CD8-positive, alpha-beta memory T cell (primary cell): ENCODE results near the gene LDLRAD4. TPM values are rescaled to one million over a fixed set of nuclear protein-coding genes. Genes with fewer than 3 reads are reported as not detected.
A peak's percentile ranks its signal among the peaks of the same experiment; 100 is the strongest.

ENCODE experiments used
- CTCF ChIA-PET: fragments of 350-600 bp; sonication (Branson Sonifier 250); formaldehyde crosslinking; loops from one replicate; lab custom pipeline; 2021; ENCODE audit warnings: antibody characterized with exemption; lab: Charles Lee
- POLR2A ChIA-PET: fragments of 350-600 bp; sonication (Branson Sonifier 250); formaldehyde crosslinking; loops from one replicate; lab custom pipeline; 2021; ENCODE audit warnings: antibody characterized with exemption; lab: Charles Lee
- DNase-seq, 5 donors: peaks; one replicate each; pipeline versions ENCODE4 v3.0.0 to v3.0.0-alpha.2; 2020 to 2022; ENCODE audit warnings: mixed read lengths in 1 of 5
- H3K27ac ChIP-seq: one replicate; pipeline ENCODE4 v1.7.0; 2013; ENCODE audit warnings: low read depth, mild to moderate bottlenecking, low read length, moderate library complexity
- H3K27me3 ChIP-seq: 2 replicates; pipeline ENCODE4 v1.7.0; 2013; ENCODE audit warnings: low read length, mild to moderate bottlenecking; ENCODE audit not compliant: insufficient read depth, poor library complexity, severe bottlenecking
- H3K36me3 ChIP-seq: 2 replicates; pipeline ENCODE4 v1.7.0; 2013; ENCODE audit warnings: mild to moderate bottlenecking, low read length, moderate library complexity; ENCODE audit not compliant: insufficient read depth
- H3K4me1 ChIP-seq: 2 replicates; pipeline ENCODE4 v1.7.0; 2013; ENCODE audit warnings: mild to moderate bottlenecking, low read length, moderate library complexity; ENCODE audit not compliant: insufficient read depth
- H3K4me3 ChIP-seq: 2 replicates; pipeline ENCODE4 v1.7.0; 2013; ENCODE audit warnings: mild to moderate bottlenecking, low read length
- H3K9me3 ChIP-seq: 2 replicates; pipeline ENCODE4 v1.7.0; 2013; ENCODE audit warnings: mild to moderate bottlenecking, low read length
- H3K27ac Mint-ChIP-seq, 8 donors: one replicate each; pipeline ENCODE4 v1.8.0; 2020 to 2021; ENCODE audit warnings: mixed read lengths in 8 of 8, mild to moderate bottlenecking in 6 of 8, inconsistent platforms in 3 of 8, moderate library complexity in 3 of 8
- H3K27me3 Mint-ChIP-seq, 2 donors: one replicate each; pipeline ENCODE4 v1.8.0; 2020 to 2021; ENCODE audit warnings: mixed read lengths in 2 of 2, mild to moderate bottlenecking in 1 of 2, moderate library complexity in 1 of 2
- H3K36me3 Mint-ChIP-seq, 3 donors: one replicate each; pipeline ENCODE4 v1.8.0; 2020 to 2021; ENCODE audit warnings: mixed read lengths in 3 of 3, inconsistent platforms in 1 of 3, mild to moderate bottlenecking in 1 of 3
- H3K4me1 Mint-ChIP-seq, 3 donors: one replicate each; pipeline ENCODE4 v1.8.0; 2020 to 2021; ENCODE audit warnings: mixed read lengths in 3 of 3, inconsistent platforms in 1 of 3, mild to moderate bottlenecking in 1 of 3
- H3K4me3 Mint-ChIP-seq, 7 donors: one replicate each; pipeline ENCODE4 v1.8.0; 2020 to 2021; ENCODE audit warnings: mixed read lengths in 7 of 7, mild to moderate bottlenecking in 6 of 7, moderate library complexity in 4 of 7, inconsistent platforms in 2 of 7
- H3K9me3 Mint-ChIP-seq, 5 donors: one replicate each; pipeline ENCODE4 v1.8.0; 2020 to 2022; ENCODE audit warnings: mixed read lengths in 5 of 5, mild to moderate bottlenecking in 3 of 5, moderate library complexity in 2 of 5, inconsistent platforms in 1 of 5
- polyA plus RNA-seq: library from polyadenylated mRNA; unstranded; fragments of 300-500 nt; fragmentation: Illumina TruSeq; gene quantifications from one replicate; pipeline ENCODE4 v1.2.3, GENCODE V29; 2021
- total RNA-seq, 2 experiments: library from RNA; stranded (reverse); gene quantifications; one replicate each; pipeline ENCODE4 v1.2.3, GENCODE V29; 2021

The LDLRAD4 gene
- total and polyA plus RNA-seq, 3 experiments from 2014 or later, result 8.1 to 30.4 (median 27.3) TPM

GRCh38 chr18:13531681-13532325 lies 313.2 kb downstream of the LDLRAD4 start:
- H3K4me1 Mint-ChIP-seq, result peaks cover 18 to 29% (median 18%) of the 10 kb centered on the region in 3 donors
- Histone ChIP-seq H3K27ac (no peak overlapping the region), H3K4me1 (no peaks in the 10 kb centered on the region), H3K9me3 (no peaks in the 10 kb centered on the region), H3K4me3 (no peak overlapping the region), H3K36me3 (no peaks in the 10 kb centered on the region), H3K27me3 (no peaks in the 10 kb centered on the region)
- H3K9me3 Mint-ChIP-seq, result no peaks in the 10 kb centered on the region
- POLR2A ChIA-PET, result no interaction called here
- peaks cover 0 to 13% (median 0%) of the 10 kb centered on the region in 3 donors for H3K36me3 Mint-ChIP-seq
- CTCF ChIA-PET, result interaction anchor here (0.8 kb wide), 1 partner anchor 13 kb away, joined by 3 read pairs; no protein-coding TSS in a partner anchor
- peak overlapping the region in 1 of 8 donors; percentile 78 for H3K27ac Mint-ChIP-seq
- H3K4me3 Mint-ChIP-seq, result no peak overlapping the region
- DNase-seq, result no peak
- H3K27me3 Mint-ChIP-seq, result no peaks in the 10 kb centered on the region

GRCh38 chr18:13532406-13533075 lies 314.0 kb downstream of the LDLRAD4 start:
- Mint-ChIP-seq H3K4me1 (peaks cover 16 to 34% (median 18%) of the 10 kb centered on the region in 3 donors), H3K27me3 (no peaks in the 10 kb centered on the region), H3K9me3 (no peaks in the 10 kb centered on the region), H3K4me3 (no peak overlapping the region), H3K36me3 (peaks cover 0 to 7% (median 0%) of the 10 kb centered on the region in 3 donors), H3K27ac (peak overlapping the region in 2 of 8 donors; percentile 54 to 70)
- DNase-seq, result no peak
- Histone ChIP-seq H3K36me3 (no peaks in the 10 kb centered on the region), H3K27ac (no peak overlapping the region), H3K9me3 (no peaks in the 10 kb centered on the region), H3K4me1 (no peaks in the 10 kb centered on the region), H3K4me3 (no peak overlapping the region), H3K27me3 (no peaks in the 10 kb centered on the region)
- CTCF ChIA-PET, result no interaction called here
- POLR2A ChIA-PET, result no interaction called here

DNA sequence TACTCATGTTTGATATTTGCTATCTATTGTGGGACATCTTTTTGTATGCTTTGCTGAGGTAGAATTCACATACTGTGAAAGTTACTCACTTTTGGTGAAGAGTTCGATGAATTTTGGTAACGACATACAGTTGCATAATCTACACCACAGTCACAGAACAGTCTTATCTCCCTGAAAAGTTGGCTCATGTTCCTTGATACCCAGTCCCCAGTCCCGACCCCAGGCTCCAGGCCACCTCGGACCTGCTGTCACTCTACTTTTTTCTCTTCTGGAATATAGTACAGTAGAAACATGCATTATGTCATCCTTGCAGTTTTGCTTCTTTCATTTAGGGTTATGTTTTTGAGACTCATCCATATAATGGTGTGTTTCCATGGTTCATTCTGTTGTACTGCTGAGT lies 316.1 kb downstream of the LDLRAD4 start:
- Mint-ChIP-seq H3K4me1 (peaks cover 28 to 49% (median 30%) of the 10 kb centered on the region in 3 donors), H3K36me3 (no peaks in the 10 kb centered on the region), H3K9me3 (no peaks in the 10 kb centered on the region), H3K27ac (no peak overlapping the region), H3K27me3 (no peaks in the 10 kb centered on the region), H3K4me3 (no peak overlapping the region)
- DNase-seq, result no peak
- peaks cover 10% of the 10 kb centered on the region for H3K4me1 ChIP-seq
- POLR2A ChIA-PET, result no interaction called here
- H3K36me3 ChIP-seq, result no peaks in the 10 kb centered on the region
- H3K9me3 ChIP-seq, result no peaks in the 10 kb centered on the region
- H3K27ac ChIP-seq, result no peak overlapping the region
- no peak overlapping the region for H3K4me3 ChIP-seq
- CTCF ChIA-PET, result interaction anchor here (1.4 kb wide), 1 partner anchor 315 kb away, joined by 3 read pairs; no protein-coding TSS in a partner anchor
- no peaks in the 10 kb centered on the region for H3K27me3 ChIP-seq

- H3K27ac ChIP-seq, result no peak overlapping the region
- H3K9me3 ChIP-seq, result no peaks in the 10 kb centered on the region
- H3K36me3 ChIP-seq, result no peaks in the 10 kb centered on the region
- Mint-ChIP-seq H3K9me3 (no peaks in the 10 kb centered on the region), H3K27me3 (no peaks in the 10 kb centered on the region), H3K27ac (no peak overlapping the region), H3K36me3 (no peaks in the 10 kb centered on the region), H3K4me1 (peaks cover 42 to 66% (median 47%) of the 10 kb centered on the region in 3 donors), H3K4me3 (no peak overlapping the region)
- ChIA-PET CTCF (interaction anchor here (0.6 to 1.6 kb wide), 2 partner anchors 21 to 317 kb away, joined by 3 read pairs; no protein-coding TSS in a partner anchor), POLR2A (no interaction called here)
- H3K4me1 ChIP-seq, result peaks cover 25% of the 10 kb centered on the region
- H3K4me3 ChIP-seq, result no peak overlapping the region
- H3K27me3 ChIP-seq, result no peaks in the 10 kb centered on the region
- DNase-seq, result no peak
These were observed 318.0 kb downstream of the LDLRAD4 start for GRCh38 chr18:13536578-13536977.

- H3K9me3 Mint-ChIP-seq, result no peaks in the 10 kb centered on the region
- H3K4me3 Mint-ChIP-seq, result no peak overlapping the region
- H3K9me3 ChIP-seq, result no peaks in the 10 kb centered on the region
- ChIA-PET POLR2A (interaction anchor here (1.1 kb wide), 1 partner anchor 77 kb away, joined by 3 read pairs; no protein-coding TSS in a partner anchor), CTCF (no interaction called here)
- H3K27me3 ChIP-seq, result no peaks in the 10 kb centered on the region
- H3K4me1 ChIP-seq, result peaks cover 25% of the 10 kb centered on the region
- H3K27ac ChIP-seq, result no peak overlapping the region
- H3K4me3 ChIP-seq, result no peak overlapping the region
- H3K4me1 Mint-ChIP-seq, result peaks cover 41 to 64% (median 47%) of the 10 kb centered on the region in 3 donors
- H3K36me3 Mint-ChIP-seq, result peaks cover 0 to 3% (median 0%) of the 10 kb centered on the region in 3 donors
- no peak for DNase-seq
- H3K27ac Mint-ChIP-seq, result no peak overlapping the region
- no peaks in the 10 kb centered on the region for H3K27me3 Mint-ChIP-seq
- H3K36me3 ChIP-seq, result no peaks in the 10 kb centered on the region
These were observed 318.6 kb downstream of the LDLRAD4 start for GRCh38 chr18:13537022-13537780.

GRCh38 chr18:13538630-13539029 lies 320.1 kb downstream of the LDLRAD4 start:
- ChIA-PET POLR2A (no interaction called here), CTCF (no interaction called here)
- peaks cover 25% of the 10 kb centered on the region for H3K4me1 ChIP-seq
- H3K27me3 ChIP-seq, result no peaks in the 10 kb centered on the region
- H3K4me1 Mint-ChIP-seq, result peaks cover 36 to 57% (median 36%) of the 10 kb centered on the region in 3 donors
- H3K36me3 Mint-ChIP-seq, result peaks cover 0 to 11% (median 5%) of the 10 kb centered on the region in 3 donors
- peak overlapping the region in 2 of 7 donors; percentile 43 to 52 for H3K4me3 Mint-ChIP-seq
- H3K27ac Mint-ChIP-seq, result peak overlapping the region in 4 of 8 donors; percentile 19 to 90 (median 58)
- DNase-seq, result no peak
- no peaks in the 10 kb centered on the region for H3K9me3 Mint-ChIP-seq
- H3K27me3 Mint-ChIP-seq, result no peaks in the 10 kb centered on the region
- no peak overlapping the region for H3K27ac ChIP-seq
- H3K36me3 ChIP-seq, result no peaks in the 10 kb centered on the region
- H3K4me3 ChIP-seq, result no peak overlapping the region
- H3K9me3 ChIP-seq, result no peaks in the 10 kb centered on the region

GRCh38 chr18:13539050-13539449 lies 320.5 kb downstream of the LDLRAD4 start:
- Mint-ChIP-seq H3K36me3 (peaks cover 0 to 11% (median 5%) of the 10 kb centered on the region in 3 donors), H3K4me1 (peaks cover 32 to 53% (median 33%) of the 10 kb centered on the region in 3 donors), H3K27me3 (no peaks in the 10 kb centered on the region), H3K27ac (peak overlapping the region in 5 of 8 donors; percentile 19 to 90 (median 58)), H3K4me3 (peak overlapping the region in 4 of 7 donors; percentile 2 to 52 (median 36)), H3K9me3 (no peaks in the 10 kb centered on the region)
- ChIA-PET CTCF (no interaction called here), POLR2A (no interaction called here)
- DNase-seq, result peak in 3 of 5 donors; percentile 50 to 88 (median 57)
- no peak overlapping the region for H3K4me3 ChIP-seq
- no peaks in the 10 kb centered on the region for H3K9me3 ChIP-seq
- no peaks in the 10 kb centered on the region for H3K27me3 ChIP-seq
- peaks cover 25% of the 10 kb centered on the region for H3K4me1 ChIP-seq
- no peaks in the 10 kb centered on the region for H3K36me3 ChIP-seq
- no peak overlapping the region for H3K27ac ChIP-seq
